GM23338 (cell line): ENCODE measurements around the gene MSANTD7. TPM values are rescaled to one million over a fixed set of nuclear protein-coding genes. Genes with fewer than 3 reads are reported as not detected.
A peak's percentile ranks its signal among the peaks of the same experiment; 100 is the strongest.

Experiments used
- ATAC-seq: fragments of 200-7000 bp; cut with Tn5 transposase; 3 replicates; pipeline ENCODE4 v1.9.1; 2020
- DNase-seq: peaks from one replicate; pipeline ENCODE4 v3.0.0-alpha.2; 2015; ENCODE audit warnings: low spot score
- H2AFZ ChIP-seq: fragments of 200-600 bp; sonication (generic); 2 replicates; pipeline ENCODE4 v1.8.0; 2016; ENCODE audit warnings: antibody characterized with exemption, mild to moderate bottlenecking, moderate library complexity
- H3F3A ChIP-seq: fragments of 200-600 bp; sonication (generic); replicated peaks from 2 replicates; pipeline ENCODE4 v1.8.0; 2017; ENCODE audit warnings: antibody characterized with exemption, mixed run types, low read depth
- H3K27ac ChIP-seq: fragments of 200-600 bp; sonication (generic); 2 replicates; pipeline ENCODE4 v1.6.1; 2016; ENCODE audit warnings: low read depth
- H3K27me3 ChIP-seq: fragments of 200-600 bp; sonication (generic); 2 replicates; pipeline ENCODE4 v1.8.0; 2016; ENCODE audit warnings: mild to moderate bottlenecking, mixed run types, moderate library complexity; ENCODE audit not compliant: insufficient read depth
- H3K36me3 ChIP-seq: fragments of 200-600 bp; sonication (generic); 2 replicates; pipeline ENCODE4 v1.8.0; 2016; ENCODE audit warnings: mild to moderate bottlenecking; ENCODE audit not compliant: insufficient read depth
- H3K4me1 ChIP-seq: fragments of 200-600 bp; sonication (generic); 2 replicates; pipeline ENCODE4 v1.8.0; 2016; ENCODE audit warnings: mild to moderate bottlenecking, moderate library complexity; ENCODE audit not compliant: insufficient read depth
- H3K4me2 ChIP-seq: fragments of 200-600 bp; sonication (generic); 2 replicates; pipeline ENCODE4 v1.7.1; 2017; ENCODE audit warnings: mixed run types
- H3K4me3 ChIP-seq: fragments of 200-600 bp; sonication (generic); 2 replicates; pipeline ENCODE4 v1.6.1; 2016; ENCODE audit warnings: mixed run types
- H3K79me2 ChIP-seq: fragments of 200-600 bp; sonication (generic); replicated peaks from 2 replicates; pipeline ENCODE4 v1.8.0; 2017; ENCODE audit warnings: mild to moderate bottlenecking; ENCODE audit not compliant: insufficient read depth
- H3K9me2 ChIP-seq: fragments of 200-600 bp; sonication (generic); 2 replicates; pipeline ENCODE4 v1.8.0; 2017; ENCODE audit not compliant: insufficient read depth
- H4K20me1 ChIP-seq: fragments of 200-600 bp; sonication (generic); replicated peaks from 2 replicates; pipeline ENCODE4 v1.8.0; 2017; ENCODE audit warnings: mild to moderate bottlenecking; ENCODE audit not compliant: insufficient read depth
- H3K27ac Mint-ChIP-seq: 2 replicates; pipeline ENCODE4 v1.8.0; 2020; ENCODE audit warnings: inconsistent platforms, mild to moderate bottlenecking, moderate library complexity, mixed read lengths
- H3K27me3 Mint-ChIP-seq: 3 replicates; pipeline ENCODE4 v1.8.0; 2022; ENCODE audit warnings: low read depth, mild to moderate bottlenecking, moderate library complexity, mixed read lengths, inconsistent platforms; ENCODE audit not compliant: insufficient read depth, poor library complexity
- H3K36me3 Mint-ChIP-seq: 3 replicates; pipeline ENCODE4 v1.8.0; 2021; ENCODE audit warnings: low read depth, mild to moderate bottlenecking, inconsistent platforms, moderate library complexity, mixed read lengths
- H3K4me1 Mint-ChIP-seq: 3 replicates; pipeline ENCODE4 v1.8.0; 2020; ENCODE audit warnings: mild to moderate bottlenecking, inconsistent platforms, mixed read lengths
- H3K4me3 Mint-ChIP-seq: 3 replicates; pipeline ENCODE4 v1.8.0; 2021; ENCODE audit warnings: moderate library complexity, mild to moderate bottlenecking, inconsistent platforms, mixed read lengths
- H3K9me3 Mint-ChIP-seq: 3 replicates; pipeline ENCODE4 v1.8.0; 2020; ENCODE audit warnings: moderate library complexity, mild to moderate bottlenecking, inconsistent platforms, mixed read lengths
- CREB1 ChIP-seq: fragments of 250-450 bp; sonication (Bioruptor Pico); IDR thresholded peaks from 2 replicates; pipeline ENCODE4 v1.5.0; 2020; ENCODE audit warnings: low read depth, mild to moderate bottlenecking, moderate library complexity
- EZH2phosphoT487 ChIP-seq: fragments of 200-600 bp; sonication (generic); IDR thresholded peaks from one replicate; pipeline ENCODE4 v1.8.1; 2018; ENCODE audit warnings: antibody characterized with exemption; ENCODE audit not compliant: unreplicated experiment
- NANOG ChIP-seq: IDR thresholded peaks from 2 replicates; pipeline ENCODE4 v1.6.1; 2016; ENCODE audit warnings: antibody characterized with exemption, borderline replicate concordance
- POLR2AphosphoS5 ChIP-seq: IDR thresholded peaks from 2 replicates; pipeline ENCODE4 v1.6.1; 2016; ENCODE audit warnings: antibody characterized with exemption, low read depth
- REST ChIP-seq: IDR thresholded peaks from one replicate; pipeline ENCODE4 v1.6.1; 2018; ENCODE audit warnings: antibody characterized with exemption; ENCODE audit not compliant: unreplicated experiment
- STAT1 ChIP-seq: IDR thresholded peaks from one replicate; pipeline ENCODE4 v1.6.1; 2016; ENCODE audit warnings: antibody characterized with exemption; ENCODE audit not compliant: unreplicated experiment
- ZNF331 ChIP-seq: fragments of 250-450 bp; sonication (Bioruptor Pico); IDR thresholded peaks from 2 replicates; pipeline ENCODE4 v1.5.0; 2020; ENCODE audit warnings: low read depth, mild to moderate bottlenecking, moderate library complexity
- ZNF462 ChIP-seq: fragments of 250-450 bp; sonication (Bioruptor Pico); IDR thresholded peaks from 2 replicates; pipeline ENCODE4 v1.5.0; 2020; ENCODE audit warnings: mild to moderate bottlenecking, moderate library complexity
- polyA plus RNA-seq: library from polyadenylated mRNA; unstranded; fragments of >200 nt; fragmentation: Nextera tagmentation; extraction: Ambion mirVana; gene quantifications from 2 replicates; pipeline ENCODE4 v1.2.1, GENCODE V29; 2016
- total RNA-seq: library from RNA; depleted of rRNA; stranded (reverse); fragments of >200 nt; shearing (Covaris generic); gene quantifications from 2 replicates; pipeline ENCODE4 v1.2.3, GENCODE V29; 2014
- TF ChIP-seq, protein P1 (sequence below), 2 experiments: fragments of 200-600 bp in 1 of 2; sonication (generic) in 1 of 2; conservative IDR thresholded peaks; 2 replicates each; pipeline versions ENCODE4 v1.5.1 to v1.6.1; 2016 to 2017; ENCODE audit warnings: antibody characterized with exemption in 2 of 2, low read depth in 2 of 2, mild to moderate bottlenecking in 2 of 2, moderate library complexity in 1 of 2

MSANTD7 gene
- total and polyA plus RNA-seq, 2 experiments from 2014 or later, result 5.3 to 19.8 TPM

- Histone ChIP-seq H3K79me2 (peaks cover 56% of the 10 kb centered on the region), H4K20me1 (peaks cover 19% of the 10 kb centered on the region), H3K9me2 (no peaks in the 10 kb centered on the region), H3K36me3 (no peaks in the 10 kb centered on the region; the same call in 1 of the 2 replicates), H3K4me1 (peaks cover 27% of the 10 kb centered on the region), H3F3A (no peaks in the 10 kb centered on the region), H3K27ac (peak within 1 kb of the TSS; percentile 96), H3K4me2 (peak within 1 kb of the TSS; percentile 93), H2AFZ (peak within 1 kb of the TSS; percentile 43; the same call in 1 of the 2 replicates), H3K27me3 (no peaks in the 10 kb centered on the region), H3K4me3 (peak within 1 kb of the TSS; percentile 73)
- DNase-seq (peak; percentile 96), ATAC-seq (peak; percentile 80)
- H3K27me3 Mint-ChIP-seq, result peaks cover 5% of the 10 kb centered on the region
- no peaks in the 10 kb centered on the region for H3K9me3 Mint-ChIP-seq
- no peak for TF ChIP-seq EZH2phosphoT487
- TF ChIP-seq, protein P1, sequence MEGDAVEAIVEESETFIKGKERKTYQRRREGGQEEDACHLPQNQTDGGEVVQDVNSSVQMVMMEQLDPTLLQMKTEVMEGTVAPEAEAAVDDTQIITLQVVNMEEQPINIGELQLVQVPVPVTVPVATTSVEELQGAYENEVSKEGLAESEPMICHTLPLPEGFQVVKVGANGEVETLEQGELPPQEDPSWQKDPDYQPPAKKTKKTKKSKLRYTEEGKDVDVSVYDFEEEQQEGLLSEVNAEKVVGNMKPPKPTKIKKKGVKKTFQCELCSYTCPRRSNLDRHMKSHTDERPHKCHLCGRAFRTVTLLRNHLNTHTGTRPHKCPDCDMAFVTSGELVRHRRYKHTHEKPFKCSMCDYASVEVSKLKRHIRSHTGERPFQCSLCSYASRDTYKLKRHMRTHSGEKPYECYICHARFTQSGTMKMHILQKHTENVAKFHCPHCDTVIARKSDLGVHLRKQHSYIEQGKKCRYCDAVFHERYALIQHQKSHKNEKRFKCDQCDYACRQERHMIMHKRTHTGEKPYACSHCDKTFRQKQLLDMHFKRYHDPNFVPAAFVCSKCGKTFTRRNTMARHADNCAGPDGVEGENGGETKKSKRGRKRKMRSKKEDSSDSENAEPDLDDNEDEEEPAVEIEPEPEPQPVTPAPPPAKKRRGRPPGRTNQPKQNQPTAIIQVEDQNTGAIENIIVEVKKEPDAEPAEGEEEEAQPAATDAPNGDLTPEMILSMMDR (conservative IDR thresholded peaks at IDR 0.05; ENCODE audit: low read depth in 2 of 2), result 0 out of 4 replicates have a peak, but pooled peaks of 1 of the 2 experiments have one; percentile 5
- TF ChIP-seq POLR2AphosphoS5, result peak; percentile 92
- no peak for TF ChIP-seq NANOG
- TF ChIP-seq REST, result peak; percentile 14
- TF ChIP-seq ZNF331 (CRISPR knock-in tag), result no peak
- TF ChIP-seq CREB1, result peak; percentile 92
- TF ChIP-seq STAT1, result no peak
- TF ChIP-seq ZNF462 (CRISPR knock-in tag), result no peak
- peaks cover 8% of the 10 kb centered on the region for H3K36me3 Mint-ChIP-seq
- peak within 1 kb of the TSS; percentile 98 for H3K27ac Mint-ChIP-seq
- H3K4me1 Mint-ChIP-seq, result peaks cover 36% of the 10 kb centered on the region
- H3K4me3 Mint-ChIP-seq, result peak within 1 kb of the TSS; percentile 99
Measured at GRCh38 chr10:14878266-14879123, 40.4 kb downstream of the MSANTD7 start, which contains the start of gene SUV39H2. TSS of gene SUV39H2 (plus strand) at chr10:14878866. CDS start at chr10:14878889, 23 bp downstream.
